GM21423 (cell line): ENCODE data around the gene EPB41L2.

Source experiments
- ATAC-seq: cut with Tn5 transposase; IDR thresholded peaks from one replicate; pipeline ENCODE4 v1.9.1; 2021; ENCODE audit warnings: mild to moderate bottlenecking, moderate library complexity; ENCODE audit not compliant: unreplicated experiment

Gene EPB41L2

GRCh38 chr6:130882370-130882769, 180.7 kb downstream of the EPB41L2 start:
- no peak for ATAC-seq

GRCh38 chr6:130879826-130880225, 183.2 kb downstream of the EPB41L2 start:
- no peak for ATAC-seq

- ATAC-seq = no peak
Measured at GRCh38 chr6:130873746-130874145, 189.3 kb downstream of the EPB41L2 start.

- peak; percentile 73 for ATAC-seq
Measured at GRCh38 chr6:130872250-130873095, 190.6 kb downstream of the EPB41L2 start.

GRCh38 chr6:130870179-130870880, 192.7 kb downstream of the EPB41L2 start:
- no peak for ATAC-seq

GRCh38 chr6:130869681-130870080, 193.4 kb downstream of the EPB41L2 start:
- no peak for ATAC-seq

- no peak for ATAC-seq
Measured at GRCh38 chr6:130865793-130866192, 197.3 kb downstream of the EPB41L2 start.

GRCh38 chr6:130864344-130864743, 198.7 kb downstream of the EPB41L2 start:
- ATAC-seq = no peak

GRCh38 chr6:130863415-130864230, 199.4 kb downstream of the EPB41L2 start:
- no peak for ATAC-seq

GRCh38 chr6:130862370-130862769, 200.7 kb downstream of the EPB41L2 start:
- ATAC-seq = no peak

GRCh38 chr6:130859161-130859867, 203.7 kb downstream of the EPB41L2 start:
- ATAC-seq = no peak

GRCh38 chr6:130858498-130859160, 204.4 kb downstream of the EPB41L2 start:
- no peak for ATAC-seq

- ATAC-seq = no peak
Measured at GRCh38 chr6:130858054-130858453, 205.0 kb downstream of the EPB41L2 start.

- ATAC-seq = no peak
Measured at GRCh38 chr6:130853555-130854183, 209.4 kb downstream of the EPB41L2 start.

GRCh38 chr6:130852844-130853554, 210.0 kb downstream of the EPB41L2 start:
- no peak for ATAC-seq

- ATAC-seq = no peak
Measured at GRCh38 chr6:130851026-130851425, 212.0 kb downstream of the EPB41L2 start.

- ATAC-seq = no peak
Measured at GRCh38 chr6:130849594-130849993, 213.5 kb downstream of the EPB41L2 start.

- ATAC-seq = peak; percentile 87
Measured at GRCh38 chr6:130848945-130849344, 214.1 kb downstream of the EPB41L2 start.
